Esophagus squamous epithelium (tissue), 5 donors: ENCODE measurements around the gene HIPK2. TPM values are rescaled to one million over a fixed set of nuclear protein-coding genes. Genes with fewer than 3 reads are reported as not detected.

Experiments
- DNase-seq: peaks from one replicate; lab custom pipeline; 2025; lab: John Stamatoyannopoulos, UW
- H3K27ac ChIP-seq, 4 donors: fragments of 200-600 bp; sonication (generic); one replicate each; pipeline ENCODE4 v1.5.1; 2016 to 2019; ENCODE audit warnings: mild to moderate bottlenecking in 1 of 4
- H3K27me3 ChIP-seq, 4 donors: fragments of 200-600 bp; sonication (generic); 1 replicate in 3 of 4; 2 replicates in 1 of 4; pipeline versions ENCODE4 v1.5.1 to v1.6.0; 2017 to 2021; ENCODE audit warnings: antibody characterized with exemption in 1 of 4
- H3K36me3 ChIP-seq, 3 donors: fragments of 200-600 bp; sonication (generic); one replicate each; pipeline ENCODE4 v1.5.1; 2016 to 2019
- H3K4me1 ChIP-seq, 3 donors: fragments of 200-600 bp; sonication (generic); one replicate each; pipeline ENCODE4 v1.5.1; 2017 to 2019
- H3K4me3 ChIP-seq, 4 donors: fragments of 200-600 bp; sonication (generic); 1 replicate in 3 of 4; 2 replicates in 1 of 4; pipeline ENCODE4 v1.5.1; 2016 to 2019; ENCODE audit warnings: mild to moderate bottlenecking in 2 of 4, moderate library complexity in 1 of 4
- H3K9me3 ChIP-seq, 3 donors: fragments of 200-600 bp; sonication (generic); one replicate each; pipeline ENCODE4 v1.5.1; 2016 to 2019
- CTCF ChIP-seq, 6 experiments: fragments of 450-650 bp in 4 of 6; fragments of 200-600 bp in 2 of 6; sonication (generic) in 2 of 6; IDR thresholded peaks; one replicate each; pipeline ENCODE4 v1.5.1; 2016 to 2019; ENCODE audit warnings: antibody characterized with exemption in 6 of 6, mild to moderate bottlenecking in 4 of 6, moderate library complexity in 4 of 6
- POLR2A ChIP-seq, 4 donors: fragments of 450-650 bp; IDR thresholded peaks; one replicate each; pipeline ENCODE4 v1.6.1; 2017; ENCODE audit warnings: antibody characterized with exemption in 4 of 4, mild to moderate bottlenecking in 4 of 4, moderate library complexity in 3 of 4
- WGBS, 2 donors: methylation state at CpG; one replicate each; pipeline ENCODE4 v1.1.5; 2018; 5-methylcytosine and 5-hydroxymethylcytosine counted together
- intact Hi-C: fragments of 100-400 bp; cut with DNase I; formaldehyde crosslinking; loops from one replicate; pipeline ENCODE4 v1.15.0; 2022
- total RNA-seq, 4 donors: library from RNA; depleted of rRNA; stranded (reverse); fragments of >200 nt; gene quantifications; one replicate each; pipeline ENCODE4 v1.1.0, GENCODE V29; 2016
- donor health status: DM: yes; HTN: yes; CAD: no.

HIPK2 gene
- total RNA-seq, 4 donors from 2014 or later: 17.8 to 37.9 (median 29.3) TPM

- Histone ChIP-seq H3K4me1 (peaks cover 4 to 12% (median 7%) of the 10 kb centered on the region in 3 donors), H3K9me3 (no peaks in the 10 kb centered on the region), H3K4me3 (no peak overlapping the region), H3K27ac (no peak overlapping the region), H3K36me3 (no peaks in the 10 kb centered on the region), H3K27me3 (peaks cover 0 to 34% (median 0%) of the 10 kb centered on the region in 4 donors)
- TF ChIP-seq POLR2A (IDR thresholded peaks at IDR 0.05) (no peak), CTCF (IDR thresholded peaks at IDR 0.05) (no peak)
- intact Hi-C loops: no loop called here
- 73 to 81% methylated on average over 1 of the region's 1 CpG for WGBS, 2 donors
- no peak for DNase-seq
Measured at GRCh38 chr7:139531094-139531493, 246.7 kb downstream of the HIPK2 start.

GRCh38 chr7:139526578-139527544, 250.9 kb downstream of the HIPK2 start:
- H3K27me3 ChIP-seq: peaks cover 0 to 65% (median 2%) of the 10 kb centered on the region in 4 donors
- H3K9me3 ChIP-seq: no peaks in the 10 kb centered on the region
- WGBS, 2 donors: 45 to 64% methylated on average over 4 to 7 of the region's 8 CpGs
- DNase-seq: no peak
- no peak for TF ChIP-seq POLR2A (IDR thresholded peaks at IDR 0.05)
- TF ChIP-seq CTCF (IDR thresholded peaks at IDR 0.05): no peak
- intact Hi-C loops: no loop called here
- peaks cover 4 to 24% (median 7%) of the 10 kb centered on the region in 3 donors for H3K4me1 ChIP-seq
- H3K27ac ChIP-seq: no peak overlapping the region
- no peaks in the 10 kb centered on the region for H3K36me3 ChIP-seq
- no peak overlapping the region for H3K4me3 ChIP-seq

- no peak overlapping the region for H3K4me3 ChIP-seq
- intact Hi-C loops: no loop called here
- no peak for TF ChIP-seq CTCF (IDR thresholded peaks at IDR 0.05)
- TF ChIP-seq POLR2A (IDR thresholded peaks at IDR 0.05): no peak
- H3K36me3 ChIP-seq: no peaks in the 10 kb centered on the region
- peaks cover 0 to 75% (median 4%) of the 10 kb centered on the region in 4 donors for H3K27me3 ChIP-seq
- H3K27ac ChIP-seq: no peak overlapping the region
- H3K9me3 ChIP-seq: no peaks in the 10 kb centered on the region
- peaks cover 4 to 24% (median 7%) of the 10 kb centered on the region in 3 donors for H3K4me1 ChIP-seq
- no peak for DNase-seq
Measured at GRCh38 chr7:139525750-139526149, 252.0 kb downstream of the HIPK2 start.

GRCh38 chr7:139525239-139525638, 252.6 kb downstream of the HIPK2 start:
- Histone ChIP-seq H3K27me3 (peaks cover 0 to 75% (median 4%) of the 10 kb centered on the region in 4 donors), H3K27ac (no peak overlapping the region), H3K36me3 (no peaks in the 10 kb centered on the region), H3K4me3 (no peak overlapping the region), H3K9me3 (no peaks in the 10 kb centered on the region), H3K4me1 (peaks cover 4 to 24% (median 7%) of the 10 kb centered on the region in 3 donors)
- TF ChIP-seq CTCF (IDR thresholded peaks at IDR 0.05) (no peak), POLR2A (IDR thresholded peaks at IDR 0.05) (no peak)
- 83% methylated on average over 10 of the region's 10 CpGs for WGBS, 2 donors
- no peak for DNase-seq
- intact Hi-C loops: no loop called here
